Glomerular endothelial cell (primary cell): Measurements from ENCODE around the gene CSHL1. TPM values are rescaled to one million over a fixed set of nuclear protein-coding genes. Genes with fewer than 3 reads are reported as not detected.

ENCODE experiments used
- DNase-seq: peaks from one replicate; pipeline ENCODE4 v3.0.0-alpha.2; 2011; ENCODE audit warnings: low read depth, low spot score; ENCODE audit errors: extremely low read depth
- total RNA-seq: library from RNA; depleted of rRNA; stranded (reverse); fragments of >200 nt; gene quantifications from 2 replicates; pipeline ENCODE4 v1.2.3, GENCODE V29; 2015

The CSHL1 gene
- total RNA-seq: not detected in 2 replicates

DNA sequence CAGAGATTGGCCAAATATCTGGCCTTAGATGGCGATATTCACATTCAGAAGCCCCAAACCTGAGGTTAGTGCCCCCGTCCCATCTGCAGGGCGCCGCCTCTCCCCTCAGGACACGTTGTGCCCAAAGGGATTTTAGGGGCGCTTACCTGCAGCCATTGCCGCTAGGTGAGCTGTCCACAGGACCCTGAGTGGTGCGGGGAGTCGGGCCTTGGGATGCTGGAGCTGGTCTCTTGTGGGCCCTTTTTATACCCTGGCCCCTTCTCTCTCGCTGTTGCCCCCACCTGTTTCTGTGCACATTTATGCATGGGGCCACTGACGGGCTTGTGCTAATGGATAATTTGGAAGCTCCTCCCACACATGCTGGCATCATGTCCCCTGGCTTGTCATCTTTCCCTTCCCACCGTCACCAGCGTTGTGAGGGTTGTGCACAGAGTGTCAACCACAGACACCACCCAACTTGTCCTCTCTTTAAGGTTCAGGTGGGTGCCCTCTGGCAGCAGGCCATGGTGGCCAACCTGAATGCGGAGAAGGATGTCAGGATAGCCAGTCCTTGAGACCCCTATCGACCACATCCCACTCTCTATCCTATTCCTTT is at the start of gene CSHL1:
Gene CSHL1 (minus strand): TSS at position 218 of the 595 bp plus-strand sequence. CDS start 62 bp downstream, at position 156.
- no peak for DNase-seq

DNA sequence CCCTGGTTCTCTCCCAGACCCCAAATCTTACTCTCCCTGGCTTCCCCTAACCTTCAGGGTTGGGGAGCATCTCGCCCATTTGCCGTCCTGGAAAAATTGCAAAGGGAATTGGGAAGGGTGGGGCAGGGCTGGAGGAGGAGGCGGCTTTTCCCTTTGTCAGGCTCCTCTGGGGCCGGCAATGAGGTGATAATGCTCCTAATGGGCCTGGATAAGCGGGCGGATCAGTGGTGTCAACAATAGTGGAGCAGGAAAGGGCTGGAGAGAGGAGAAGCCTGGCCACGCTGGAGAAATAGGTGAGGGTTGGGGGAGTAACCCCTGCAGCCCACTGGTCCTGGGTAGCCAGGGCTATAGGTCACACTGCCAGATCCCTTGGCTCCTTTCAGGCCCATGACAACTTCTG is 49.4 kb upstream of the CSHL1 start:
- DNase-seq: no peak

DNA sequence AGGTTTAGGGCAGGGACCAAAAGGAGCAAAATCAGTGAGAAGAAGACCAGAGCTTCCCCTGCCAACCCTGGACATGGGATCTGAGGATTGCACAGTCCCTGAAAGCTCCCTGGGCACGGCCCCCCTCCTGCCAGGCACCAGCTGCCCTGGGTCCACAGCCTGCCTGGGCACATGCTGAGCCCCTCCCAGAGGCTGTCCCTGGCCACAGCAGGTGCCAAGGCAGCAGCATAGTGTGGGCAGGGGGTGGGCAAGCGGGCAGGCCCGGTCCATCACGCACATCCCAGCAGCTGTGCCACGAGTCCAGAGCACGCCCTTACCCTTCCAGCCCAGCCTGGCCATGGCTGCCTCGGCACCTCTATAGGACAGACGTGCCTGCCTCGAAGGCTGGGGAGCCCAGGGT is 48.9 kb upstream of the CSHL1 start:
- no peak for DNase-seq

DNA sequence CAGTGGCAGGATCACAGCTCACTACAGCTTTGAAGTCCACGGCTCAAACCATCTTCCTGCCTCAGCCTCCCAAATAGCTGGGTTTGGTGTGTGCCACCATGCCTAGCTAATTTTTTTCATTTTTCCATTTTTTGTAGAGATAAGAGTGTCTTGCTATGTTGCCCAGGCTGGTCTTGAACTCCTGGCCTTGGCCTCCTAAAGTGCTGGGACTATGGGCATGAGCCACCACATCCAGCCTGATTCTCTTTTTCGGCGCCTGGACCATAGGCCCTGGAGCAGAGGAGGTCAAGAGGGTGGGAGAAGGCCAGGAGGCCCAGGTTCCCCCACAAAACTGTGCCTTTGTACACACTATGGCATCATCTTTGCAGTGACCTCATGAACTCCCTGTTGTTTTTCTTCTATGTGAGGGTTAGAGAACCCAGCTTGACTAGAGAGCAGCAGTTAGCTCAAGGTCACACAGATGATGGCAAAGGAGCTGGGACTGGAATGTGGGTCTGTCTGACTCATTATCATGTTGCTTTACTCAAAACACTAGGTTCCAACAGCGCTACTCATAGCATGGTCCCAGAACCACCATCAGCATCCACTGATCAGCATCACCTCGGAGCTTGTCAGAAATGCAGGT is 45.4 kb upstream of the CSHL1 start:
- no peak for DNase-seq

DNA sequence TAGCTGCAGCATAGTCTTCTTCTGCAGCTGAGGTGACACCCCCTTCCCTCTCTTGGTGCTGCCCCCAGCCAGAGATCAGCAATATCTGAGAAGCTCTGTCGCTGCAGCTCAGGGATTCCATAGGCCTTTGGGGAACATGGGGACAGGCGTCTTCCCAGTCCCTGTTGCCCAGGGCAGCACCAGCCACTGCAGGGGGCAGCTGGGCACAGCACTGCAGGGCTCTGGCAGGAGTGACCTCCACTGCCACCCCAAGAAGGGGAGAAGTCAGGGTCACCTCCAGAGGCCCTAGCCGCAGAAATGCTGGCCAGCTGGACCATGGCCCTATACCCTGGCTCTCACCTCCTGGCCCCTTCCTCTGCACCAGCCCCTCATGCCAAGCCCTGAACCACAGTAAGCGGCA is 44.7 kb upstream of the CSHL1 start:
- DNase-seq: no peak

DNA sequence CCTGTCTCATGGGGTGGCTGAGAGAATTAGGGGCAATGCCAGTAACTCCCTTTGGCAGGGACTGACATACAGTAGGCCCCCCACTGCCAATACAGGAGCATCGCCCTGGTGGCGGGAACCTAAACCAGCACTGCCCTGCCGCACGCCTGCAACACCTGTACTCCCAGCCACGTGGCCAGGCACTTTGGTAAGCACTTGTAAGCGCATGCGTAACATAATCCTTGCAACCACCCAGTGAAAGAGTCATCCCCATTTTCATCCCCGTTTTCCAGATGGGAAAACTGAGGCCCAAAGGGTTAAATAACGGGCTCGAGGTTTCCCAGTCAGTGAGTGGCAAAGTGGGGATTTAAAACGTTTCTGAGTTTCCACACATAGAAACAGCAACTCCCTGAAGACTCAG is 44.2 kb upstream of the CSHL1 start:
- no peak for DNase-seq

DNA sequence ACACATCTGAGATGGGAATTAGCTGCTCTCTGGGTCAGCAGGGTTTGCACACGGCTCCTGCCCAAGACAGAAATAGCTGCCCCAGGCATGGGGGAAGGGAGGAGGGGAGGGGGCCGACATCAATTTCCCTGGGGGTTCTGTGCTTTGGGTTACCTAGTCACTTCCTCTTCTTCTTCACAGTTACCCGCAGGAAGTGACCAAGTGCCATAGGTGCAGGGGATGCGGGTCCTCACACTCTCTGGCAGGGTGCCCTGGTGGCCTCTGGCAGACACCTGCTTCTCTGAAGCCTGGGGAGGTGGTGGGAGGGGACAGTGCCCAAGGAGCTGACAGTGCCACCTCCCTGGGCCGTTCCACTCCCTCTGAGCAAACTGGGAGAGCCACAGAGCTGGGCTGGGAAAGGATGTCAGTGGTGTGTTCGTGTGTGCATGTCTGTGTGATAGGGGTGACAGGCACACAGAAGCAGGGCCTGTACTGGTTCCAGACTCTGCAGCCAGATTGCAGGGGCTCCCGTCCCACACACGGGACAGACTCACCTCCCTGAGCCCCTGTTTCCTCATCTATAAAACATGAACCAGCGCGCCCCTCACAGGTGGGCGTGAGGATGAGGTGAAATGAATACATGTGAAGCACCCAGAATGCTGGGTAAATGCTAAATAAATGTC is 43.5 kb upstream of the CSHL1 start:
- DNase-seq: no peak

DNA sequence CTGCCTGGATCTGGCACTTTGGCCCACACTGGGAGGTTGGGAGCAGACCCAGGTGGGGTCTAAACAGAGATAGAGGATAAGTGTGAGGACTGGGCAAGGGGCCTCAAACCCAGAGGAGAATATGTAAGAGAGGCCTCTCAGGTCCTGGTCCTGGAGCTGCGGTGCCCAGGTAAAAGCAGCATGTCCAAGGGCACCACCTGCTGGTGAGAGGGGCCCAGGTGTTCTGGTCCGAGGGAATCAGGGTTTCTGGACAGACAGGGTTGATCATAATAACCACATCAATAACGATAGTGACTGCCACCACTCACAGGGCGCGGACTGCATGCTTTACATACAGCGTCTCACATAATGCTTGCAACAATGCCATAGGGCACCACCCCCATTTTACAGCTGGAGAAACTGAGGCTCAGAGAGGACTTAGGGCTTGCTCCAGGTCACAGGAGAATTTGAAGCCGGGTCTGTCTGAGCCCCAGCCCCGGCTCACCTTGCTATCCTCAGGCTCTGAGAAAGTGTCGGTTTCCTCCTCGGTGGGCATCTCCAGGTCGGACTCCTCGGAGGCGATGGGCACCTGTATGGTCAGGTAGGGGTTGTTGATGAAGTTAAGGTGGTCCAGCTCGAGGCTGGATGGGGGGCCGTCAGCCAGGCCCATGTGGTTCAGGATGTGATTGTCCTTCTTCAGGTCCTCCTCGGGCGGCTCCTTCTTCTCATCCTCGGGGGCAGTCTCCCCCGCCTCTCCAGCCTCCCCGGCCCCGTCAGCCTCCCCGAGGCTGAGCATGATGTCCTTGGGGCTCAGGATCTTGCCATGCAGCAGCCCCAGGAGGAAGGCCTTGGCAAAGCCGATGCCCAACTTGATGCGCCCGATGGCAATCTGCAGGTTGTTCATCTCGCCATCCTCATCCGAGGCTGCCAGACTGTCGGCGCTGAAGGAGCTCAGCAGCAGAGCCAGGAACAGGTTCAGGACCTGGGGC is 40.2 kb upstream of the CSHL1 start:
- DNase-seq: no peak

DNA sequence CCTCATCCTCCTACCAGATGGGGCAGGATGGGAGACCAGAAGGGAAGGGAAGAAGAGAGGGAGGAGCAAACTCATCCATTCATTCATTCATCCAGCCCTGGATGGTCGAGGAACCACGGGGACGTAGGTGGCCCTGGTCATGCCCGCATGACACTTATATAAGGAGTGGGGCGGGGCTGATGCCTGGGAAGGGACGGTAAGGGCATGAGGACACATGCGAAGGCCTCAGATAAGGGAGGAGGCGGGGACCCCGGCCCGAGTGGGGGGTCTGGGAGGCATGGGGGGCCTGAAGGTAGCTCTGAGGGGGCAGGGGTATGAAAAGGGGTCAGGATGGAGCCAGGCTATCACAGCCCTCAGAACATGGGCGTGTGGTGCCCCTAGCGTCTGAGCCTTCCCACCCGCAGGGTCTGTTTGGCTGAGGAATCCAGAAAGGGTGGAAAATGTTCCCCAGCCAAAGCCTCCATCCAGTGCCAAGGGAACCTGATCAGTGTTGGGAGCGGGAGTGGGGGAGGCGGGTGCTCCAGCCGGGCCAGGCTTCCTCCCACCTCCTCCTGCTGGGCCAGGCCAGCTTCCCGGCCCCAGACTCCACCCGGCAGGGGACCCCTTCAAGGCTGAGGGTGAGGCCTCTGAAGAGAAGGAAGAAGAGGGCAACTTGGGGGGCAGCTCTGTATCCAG is 38.7 kb upstream of the CSHL1 start:
- DNase-seq: no peak

DNA sequence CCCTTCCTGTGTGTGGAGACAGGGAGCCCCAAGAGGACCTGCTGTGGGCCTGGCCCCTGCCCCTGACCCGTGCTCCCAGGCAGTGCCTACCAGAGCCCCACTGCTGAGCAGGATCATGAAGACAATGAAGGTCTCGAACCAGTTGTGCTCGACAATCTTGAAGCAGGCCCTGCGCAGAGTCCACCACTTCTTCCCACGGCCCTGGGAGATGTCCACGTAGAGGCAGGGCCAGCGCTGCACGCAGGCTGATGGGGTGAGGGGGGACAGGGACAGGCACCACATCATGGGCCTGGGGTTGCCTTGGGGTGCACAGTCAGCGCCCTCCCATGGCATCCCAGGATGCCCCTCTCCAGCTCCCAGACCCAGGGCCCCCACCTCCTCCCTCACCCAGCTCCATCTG is 37.5 kb upstream of the CSHL1 start:
- DNase-seq: no peak

DNA sequence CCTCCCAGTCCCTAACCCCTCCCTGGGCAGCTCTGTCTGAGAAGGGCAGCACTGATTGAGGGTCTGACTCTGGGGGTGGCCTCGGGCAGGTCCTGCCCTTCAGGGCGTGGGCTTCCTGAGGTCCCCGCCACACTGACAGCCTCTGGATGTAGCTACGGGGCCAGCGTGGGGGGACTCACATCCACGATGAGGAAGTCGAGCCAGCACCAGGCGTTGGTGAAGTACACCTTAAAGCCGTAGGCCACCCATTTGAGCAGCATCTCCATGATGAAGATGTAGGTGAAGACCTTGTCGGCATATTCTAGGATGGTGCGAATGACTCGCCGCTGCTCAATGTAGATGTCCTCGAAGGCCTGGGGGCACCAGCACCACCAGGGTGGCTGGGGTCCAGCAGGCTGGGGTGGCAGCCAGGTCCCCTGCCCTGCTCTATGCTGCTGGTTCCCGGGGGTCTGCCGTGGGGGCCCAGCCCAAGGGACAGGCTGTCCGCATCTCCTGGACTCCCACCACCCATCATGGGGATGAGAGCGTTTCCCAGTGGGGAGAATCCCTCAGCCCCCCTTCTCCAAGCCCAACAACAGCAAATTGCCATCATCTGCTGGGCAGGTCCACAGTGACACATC is 36.8 kb upstream of the CSHL1 start:
- DNase-seq: no peak

DNA sequence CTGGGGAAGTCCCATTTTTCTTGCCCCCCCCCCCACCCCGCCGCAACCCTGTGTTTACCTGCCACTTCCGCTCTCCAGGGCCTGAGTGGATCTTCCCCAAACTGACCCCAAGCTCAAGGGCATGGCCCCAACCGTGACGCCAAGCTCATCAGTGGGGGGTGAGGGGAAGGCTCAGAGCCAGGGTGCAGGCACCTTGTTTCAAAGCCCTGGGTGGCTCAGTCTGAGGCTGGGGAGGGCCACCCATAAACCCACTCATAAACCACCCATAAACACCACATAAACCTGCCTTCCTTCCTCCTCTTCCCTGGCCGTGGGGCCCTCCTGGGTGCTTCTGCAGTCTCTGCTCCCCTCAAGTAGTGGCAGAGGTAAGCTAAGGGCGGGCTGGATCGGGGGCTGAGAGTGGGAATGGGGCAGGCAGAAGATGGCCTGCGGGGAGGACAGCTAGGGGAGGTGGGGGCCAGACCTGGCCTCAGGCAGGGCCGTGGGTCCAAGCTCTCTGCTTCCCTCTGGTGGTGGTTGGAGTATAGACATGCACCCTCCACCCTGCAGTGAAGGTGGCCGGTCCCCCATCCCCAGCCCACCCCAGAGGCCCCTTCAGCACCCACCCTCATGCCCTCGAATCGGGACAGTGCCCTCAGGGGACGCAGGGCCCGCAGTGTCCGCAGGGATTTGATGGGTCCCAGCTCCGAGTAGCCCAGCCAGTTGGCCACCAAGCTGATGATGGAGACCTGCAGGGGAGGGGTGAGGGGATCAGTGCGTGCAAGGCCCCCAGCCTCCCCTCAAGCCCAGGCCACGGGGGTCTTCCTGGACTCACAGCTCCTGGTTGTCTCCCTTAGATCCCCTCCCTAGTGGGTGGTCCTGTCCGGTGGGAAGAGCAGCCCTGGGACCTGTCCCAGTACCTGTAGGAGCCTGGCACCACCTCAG is 35.6 kb upstream of the CSHL1 start:
- no peak for DNase-seq

DNA sequence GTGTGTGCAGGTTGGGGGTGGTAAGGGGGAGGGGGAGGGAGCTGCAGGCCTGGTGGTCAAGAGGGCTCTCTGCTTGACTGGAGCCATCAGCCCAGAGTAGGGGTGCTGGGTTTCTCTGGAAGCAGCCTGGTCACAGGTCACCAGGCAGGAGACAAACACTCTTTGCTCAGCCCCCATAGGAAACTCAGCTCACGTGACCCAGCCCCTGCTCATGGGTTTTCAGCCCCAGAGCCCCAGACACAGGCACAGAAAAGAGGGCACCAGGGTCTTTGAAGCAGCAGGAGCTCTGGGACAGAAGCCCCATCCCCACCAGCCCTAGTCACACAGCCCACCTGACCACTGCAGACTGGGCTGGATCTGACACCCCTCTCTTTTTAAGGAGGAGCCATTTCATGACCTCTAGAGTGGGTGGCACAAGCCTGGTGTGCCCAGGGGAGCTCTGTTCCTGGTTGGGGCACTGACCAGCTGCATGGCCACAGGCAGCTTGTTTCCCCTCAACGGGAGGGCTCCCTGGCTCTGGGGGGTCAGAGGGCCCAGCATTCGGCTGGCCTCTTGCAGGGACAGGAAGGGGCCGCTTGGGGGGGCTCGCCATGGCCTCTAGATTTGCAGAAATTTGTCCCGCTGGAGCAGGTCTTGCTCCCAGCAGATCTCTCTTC is 34.9 kb upstream of the CSHL1 start:
- no peak for DNase-seq

DNA sequence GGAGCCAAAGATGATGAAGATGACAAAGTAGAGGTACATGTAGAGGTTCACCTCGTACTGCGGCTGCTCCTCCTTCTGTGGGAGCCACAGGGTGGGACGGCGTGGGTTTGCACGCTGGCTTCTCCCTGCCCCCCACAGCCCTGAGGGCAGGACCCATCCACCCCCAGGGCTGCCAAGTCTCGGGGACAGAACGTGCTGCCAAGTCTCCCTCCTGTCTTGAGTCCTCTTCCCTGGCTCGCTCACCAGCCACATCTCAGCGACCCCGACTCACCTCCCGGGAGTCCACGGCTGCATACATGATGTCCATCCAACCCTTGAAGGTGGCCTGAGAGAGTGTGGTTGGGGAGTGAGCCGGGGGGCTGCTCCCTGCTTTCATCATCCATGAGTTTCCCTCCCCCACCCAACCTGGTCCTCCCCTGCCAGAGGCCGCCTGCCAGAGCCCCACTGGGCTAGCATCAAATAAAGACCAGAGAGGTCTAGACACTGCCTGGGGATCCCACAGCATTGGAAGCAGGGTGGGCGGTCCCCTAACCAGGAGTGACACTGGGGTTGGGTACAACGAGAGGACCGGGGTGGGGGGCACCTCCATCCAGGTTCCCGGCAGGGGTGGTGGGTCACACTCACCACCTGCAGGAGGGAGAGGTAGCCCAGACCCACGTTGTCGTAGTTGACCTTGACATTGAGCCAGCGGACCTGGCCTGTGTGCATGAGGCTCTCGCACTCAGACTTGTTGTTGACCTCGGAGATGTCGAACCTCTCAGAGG is 33.9 kb upstream of the CSHL1 start:
- no peak for DNase-seq

DNA sequence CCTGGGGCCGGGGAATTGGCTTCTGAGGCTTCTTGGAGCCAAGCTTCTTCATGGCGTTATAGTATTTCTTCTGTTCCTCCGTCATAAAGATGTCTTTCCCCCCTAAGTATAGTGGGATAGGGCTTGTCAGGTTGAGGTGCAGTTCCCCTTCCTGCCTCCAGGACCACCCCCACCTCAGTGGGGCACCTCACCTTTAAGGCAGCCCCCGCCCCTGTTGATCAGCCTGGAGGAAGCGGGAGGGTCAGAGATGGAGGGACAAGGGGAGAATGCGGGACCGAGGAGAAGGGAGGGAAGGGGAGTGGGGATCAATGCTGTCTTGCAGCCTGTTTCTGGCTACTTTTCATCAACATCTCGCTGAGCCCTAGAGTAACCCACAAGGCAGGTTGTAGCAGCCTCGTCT is 32.7 kb upstream of the CSHL1 start:
- DNase-seq: no peak

DNA sequence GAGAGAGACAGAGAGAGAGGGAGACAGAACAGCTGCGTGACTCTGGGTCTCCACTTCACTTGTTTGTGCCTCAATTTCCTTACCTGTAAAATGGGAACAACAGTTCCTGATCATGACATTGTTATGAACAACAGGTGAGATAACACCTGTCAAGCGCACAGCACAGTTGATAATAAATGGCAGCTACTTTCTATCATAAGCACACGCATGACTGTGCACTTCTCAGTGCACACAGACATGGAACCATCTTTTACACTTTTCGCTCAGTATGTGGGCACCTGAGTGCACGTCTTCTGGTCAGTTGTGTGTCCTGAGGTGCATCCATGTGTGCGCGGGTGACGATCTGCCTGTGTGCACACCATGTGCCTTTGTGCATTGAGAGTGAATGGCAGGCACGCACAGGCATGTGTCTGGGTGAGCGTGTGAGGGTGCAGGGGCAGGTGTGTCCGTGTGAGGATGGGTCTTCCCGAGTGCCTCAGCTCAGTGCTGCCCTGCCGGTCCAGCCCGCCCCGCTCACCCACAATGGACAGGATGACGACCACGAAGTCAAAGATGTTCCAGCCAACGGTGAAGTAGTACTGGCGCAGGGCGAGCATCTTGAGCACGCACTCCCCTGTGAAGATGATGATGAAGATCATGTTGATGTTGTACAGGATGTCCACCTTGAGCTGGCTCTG is 31.4 kb upstream of the CSHL1 start:
- DNase-seq: no peak

DNA sequence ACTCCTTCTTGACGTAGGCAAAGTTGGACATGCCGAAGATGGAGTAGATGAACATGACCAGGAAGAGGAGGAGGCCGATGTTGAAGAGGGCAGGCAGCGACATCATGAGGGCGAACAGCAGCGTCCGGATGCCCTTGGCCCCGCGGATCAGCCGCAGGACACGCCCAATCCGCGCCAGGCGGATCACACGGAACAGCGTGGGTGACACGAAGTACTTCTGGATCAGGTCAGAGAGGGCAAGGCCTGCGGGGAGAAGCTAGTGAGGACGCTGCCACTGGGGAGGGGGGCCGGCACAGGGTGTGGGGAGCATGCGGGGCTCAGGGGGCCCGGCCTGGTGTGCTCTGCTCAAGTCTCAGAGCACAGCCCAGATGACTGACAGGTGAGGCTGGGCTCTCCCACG is 30.7 kb upstream of the CSHL1 start:
- no peak for DNase-seq
